SK-N-MC (cell line): ENCODE data around the gene CNNM2.
"Not testable (repeated sequence)": the region's sequence is repeated elsewhere in the genome, so short reads cannot be mapped to it uniquely, and the experiment has no call there.

ENCODE experiments used
- EZH2 ChIP-seq: fragments of 200-600 bp; sonication (generic); IDR thresholded peaks from one replicate; pipeline ENCODE4 v1.6.1; 2017; ENCODE audit warnings: antibody characterized with exemption
- POLR2AphosphoS5 ChIP-seq: IDR thresholded peaks from 2 replicates; pipeline ENCODE4 v1.6.1; 2012; ENCODE audit warnings: mild to moderate bottlenecking, low read depth, low read length, borderline replicate concordance

- TF ChIP-seq POLR2AphosphoS5, EZH2: not testable (repeated sequence)
Measured at GRCh38 chr10:102964064-102964463, 46.0 kb downstream of the CNNM2 start.
